NCI-H1048 (cell line): Measurements from ENCODE around the gene CPEB1.

Source experiments
- DNase-seq: peaks from one replicate; lab custom pipeline; 2025; lab: John Stamatoyannopoulos, UW

Gene CPEB1

GRCh38 chr15:82595203-82595602 is 52.0 kb downstream of the CPEB1 start:
- DNase-seq, result no peak

- no peak for DNase-seq
Observed at GRCh38 chr15:82587805-82588204, 59.4 kb downstream of the CPEB1 start.

GRCh38 chr15:82585072-82585471 is 62.1 kb downstream of the CPEB1 start:
- no peak for DNase-seq

GRCh38 chr15:82580713-82581112 is 66.5 kb downstream of the CPEB1 start:
- DNase-seq, result no peak

- no peak for DNase-seq
Observed at GRCh38 chr15:82575335-82575734, 71.8 kb downstream of the CPEB1 start.

GRCh38 chr15:82572986-82573385 is 74.2 kb downstream of the CPEB1 start:
- DNase-seq, result no peak

- no peak for DNase-seq
Observed at GRCh38 chr15:82572311-82572710, 74.9 kb downstream of the CPEB1 start.

- DNase-seq, result no peak
Observed at GRCh38 chr15:82571722-82572222, 75.4 kb downstream of the CPEB1 start.

GRCh38 chr15:82570721-82571508 is 76.2 kb downstream of the CPEB1 start:
- DNase-seq, result no peak

- DNase-seq, result no peak
Observed at GRCh38 chr15:82569834-82570233, 77.3 kb downstream of the CPEB1 start.

GRCh38 chr15:82568986-82569385 is 78.2 kb downstream of the CPEB1 start:
- no peak for DNase-seq

GRCh38 chr15:82567661-82568060 is 79.5 kb downstream of the CPEB1 start:
- no peak for DNase-seq

- DNase-seq, result no peak
Observed at GRCh38 chr15:82566690-82567089, 80.5 kb downstream of the CPEB1 start.

GRCh38 chr15:82558502-82558901 is 88.7 kb downstream of the CPEB1 start:
- no peak for DNase-seq

- DNase-seq, result no peak
Observed at GRCh38 chr15:82556315-82557035, 90.7 kb downstream of the CPEB1 start.

GRCh38 chr15:82554849-82555248 is 92.3 kb downstream of the CPEB1 start:
- no peak for DNase-seq

- DNase-seq, result no peak
Observed at GRCh38 chr15:82554351-82554750, 92.8 kb downstream of the CPEB1 start.

GRCh38 chr15:82553846-82554245 is 93.3 kb downstream of the CPEB1 start:
- DNase-seq, result no peak

GRCh38 chr15:82552861-82553260 is 94.3 kb downstream of the CPEB1 start:
- no peak for DNase-seq

- no peak for DNase-seq
Observed at GRCh38 chr15:82551646-82552247, 95.4 kb downstream of the CPEB1 start.

GRCh38 chr15:82549199-82549665 is 97.9 kb downstream of the CPEB1 start:
- DNase-seq, result no peak

GRCh38 chr15:82548700-82549099 is 98.5 kb downstream of the CPEB1 start:
- DNase-seq, result no peak

- no peak for DNase-seq
Observed at GRCh38 chr15:82545478-82545877, 101.7 kb downstream of the CPEB1 start.
